Motor neuron (in vitro differentiated cells): Measurements from ENCODE around the gene UMODL1. TPM values are rescaled to one million over a fixed set of nuclear protein-coding genes. Genes with fewer than 3 reads are reported as not detected.

Experiments
- ATAC-seq, 8 experiments: fragments of 200-7000 bp; cut with Tn5 transposase; replicated peaks in 6 of 8; 2 replicates each; pipeline ENCODE4 v1.8.0; 2021; ENCODE audit warnings: mild to moderate bottlenecking in 8 of 8, moderate library complexity in 8 of 8
- H3K27ac ChIP-seq, 2 donors: fragments of 250-450 bp; sonication (Bioruptor Pico); 2 replicates each; pipeline ENCODE4 v1.9.0; 2021; ENCODE audit warnings: antibody characterized with exemption in 2 of 2, mild to moderate bottlenecking in 2 of 2, moderate library complexity in 1 of 2
- H3K4me1 ChIP-seq, 2 donors: fragments of 250-450 bp; sonication (Bioruptor Pico); replicated peaks in 1 of 2; 2 replicates each; pipeline ENCODE4 v1.6.1; 2021; ENCODE audit warnings: antibody characterized with exemption in 2 of 2, mild to moderate bottlenecking in 2 of 2, moderate library complexity in 1 of 2
- H3K4me3 ChIP-seq, 5 donors: fragments of 250-450 bp; sonication (Bioruptor Pico); 2 replicates each; pipeline ENCODE4 v1.9.0; 2021; ENCODE audit warnings: antibody characterized with exemption in 5 of 5, mild to moderate bottlenecking in 5 of 5, moderate library complexity in 4 of 5
- WGBS, 10 experiments: fragments of 450-650 bp; shearing (Covaris generic); methylation state at CpG; one replicate each; pipeline ENCODE4 v1.0.0; 2022; 5-methylcytosine and 5-hydroxymethylcytosine counted together
- in situ Hi-C, 9 experiments: fragments of 400-800 bp; cut with MboI; loops; one replicate each; pipeline ENCODE4 v1.15.0; 2021; ENCODE audit warnings: low sequenced_read_pairs in 9 of 9, low pct_unique_long_range_greater_than_20kb in 2 of 9; ENCODE audit not compliant: unreplicated experiment in 9 of 9
- total RNA-seq, 8 experiments: library from RNA; unstranded; fragments of 300-600 nt; gene quantifications; 2 replicates each; pipeline versions ENCODE4 v1.2.3 to v1.2.4, GENCODE V29; 2022

Gene UMODL1
- total RNA-seq, 8 experiments from 2014 or later, result 0.09 to 0.95 (median 0.31) TPM; not detected in 1

DNA sequence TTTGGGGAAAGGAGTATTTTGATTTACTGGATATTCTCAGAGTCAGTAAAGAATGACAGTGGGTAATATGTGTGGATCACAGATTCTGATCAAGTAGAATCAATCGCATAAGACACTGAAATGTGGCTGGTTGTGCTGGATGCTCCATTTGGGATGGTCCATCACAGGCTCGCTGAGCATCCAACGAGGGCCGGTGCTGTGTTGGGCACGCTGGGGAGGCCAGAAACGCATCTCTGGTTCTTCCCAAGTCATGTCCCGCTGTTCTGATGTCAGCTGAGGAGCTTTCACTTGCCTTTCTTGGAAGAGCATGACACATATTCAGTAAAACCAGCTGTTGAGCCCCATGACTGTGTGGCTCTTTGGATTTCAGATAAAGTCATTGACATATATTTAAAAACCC lies 72.0 kb downstream of the UMODL1 start:
- ATAC-seq, result no peak
- Histone ChIP-seq H3K27ac (no peak overlapping the region), H3K4me1 (peaks cover 4 to 5% of the 10 kb centered on the region in 2 donors), H3K4me3 (no peak overlapping the region)
- in situ Hi-C loops, result no loop called here
- WGBS, 10 experiments, result 73 to 100% (median 81%) methylated on average over 1 to 7 of the region's 7 CpGs; no CpG with 5 or more reads in 4 of the 10 experiments

DNA sequence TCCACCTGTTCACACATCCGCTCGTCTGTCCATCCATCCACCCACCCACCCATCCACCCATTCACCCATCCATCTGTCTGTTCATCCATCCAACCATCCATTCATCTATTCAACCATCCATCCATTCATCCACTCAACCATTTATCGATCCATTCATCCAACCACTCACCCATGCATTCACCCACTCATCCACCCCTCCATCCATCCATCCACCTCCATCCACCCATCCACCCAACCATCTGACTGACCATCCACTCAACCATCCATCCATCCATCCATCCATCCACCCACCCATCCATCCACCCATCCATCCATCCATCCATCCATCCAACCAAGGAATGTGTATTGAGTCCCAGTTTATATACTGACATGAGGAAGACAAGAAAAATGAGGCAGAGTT lies 73.1 kb downstream of the UMODL1 start:
- Histone ChIP-seq H3K27ac (no peak overlapping the region), H3K4me3 (no peak overlapping the region), H3K4me1 (peaks cover 4 to 5% of the 10 kb centered on the region in 2 donors)
- in situ Hi-C loops, result no loop called here
- WGBS, 10 experiments, result 40 to 88% (median 80%) methylated on average over 1 to 3 of the region's 3 CpGs; no CpG with 5 or more reads in 7 of the 10 experiments
- no peak for ATAC-seq

DNA sequence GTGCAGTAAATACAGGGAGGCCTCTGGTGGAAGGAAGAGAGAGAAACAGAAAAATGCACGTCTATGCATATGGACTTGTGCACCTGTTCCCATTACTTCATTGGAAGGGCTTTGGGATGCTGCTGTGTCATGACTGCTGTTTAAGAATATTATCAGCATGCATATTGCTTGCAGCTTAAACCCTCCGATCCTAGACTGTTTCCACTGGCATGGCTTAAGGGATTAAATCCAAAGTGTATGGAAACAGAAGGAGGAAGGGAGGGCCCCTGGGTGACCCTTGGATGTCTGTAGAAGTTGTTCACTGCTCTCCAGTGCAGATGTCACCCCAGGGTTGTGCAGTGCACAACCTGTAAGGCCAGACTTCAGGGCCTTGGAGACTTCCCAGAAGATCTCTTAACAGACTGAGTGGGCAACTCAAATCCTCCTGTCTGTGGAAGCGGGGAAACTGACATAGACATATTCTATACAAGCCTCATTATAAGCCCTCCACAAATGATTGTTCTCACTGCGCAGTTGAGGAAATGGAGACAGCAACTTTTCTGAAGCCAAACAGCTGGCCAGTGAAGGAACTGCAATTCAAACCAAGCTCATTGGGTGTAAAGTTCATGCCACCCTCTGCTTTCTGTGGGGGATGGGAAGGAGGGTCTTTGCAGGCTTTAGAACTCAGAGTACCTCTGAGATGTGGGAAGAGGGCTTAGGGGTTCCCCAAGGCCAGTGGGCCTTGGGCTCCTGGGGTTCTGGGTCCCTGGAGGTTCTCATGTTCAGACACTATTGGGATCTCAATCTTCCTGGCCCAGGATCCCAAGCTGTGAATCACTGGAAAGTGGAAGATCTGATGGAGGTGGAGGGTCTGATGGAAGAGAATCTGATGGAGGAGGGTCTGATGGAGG lies 73.8 kb downstream of the UMODL1 start:
- Histone ChIP-seq H3K4me3 (no peak overlapping the region), H3K27ac (no peak overlapping the region), H3K4me1 (peaks cover 4 to 5% of the 10 kb centered on the region in 2 donors)
- 0 to 100% (median 72%) methylated on average over 1 to 3 of the region's 4 CpGs; no CpG with 5 or more reads in 3 of the 10 experiments for WGBS, 10 experiments
- in situ Hi-C loops, result no loop called here
- peak in 3 of 8 experiments; percentile 5 to 13 (median 12) for ATAC-seq

DNA sequence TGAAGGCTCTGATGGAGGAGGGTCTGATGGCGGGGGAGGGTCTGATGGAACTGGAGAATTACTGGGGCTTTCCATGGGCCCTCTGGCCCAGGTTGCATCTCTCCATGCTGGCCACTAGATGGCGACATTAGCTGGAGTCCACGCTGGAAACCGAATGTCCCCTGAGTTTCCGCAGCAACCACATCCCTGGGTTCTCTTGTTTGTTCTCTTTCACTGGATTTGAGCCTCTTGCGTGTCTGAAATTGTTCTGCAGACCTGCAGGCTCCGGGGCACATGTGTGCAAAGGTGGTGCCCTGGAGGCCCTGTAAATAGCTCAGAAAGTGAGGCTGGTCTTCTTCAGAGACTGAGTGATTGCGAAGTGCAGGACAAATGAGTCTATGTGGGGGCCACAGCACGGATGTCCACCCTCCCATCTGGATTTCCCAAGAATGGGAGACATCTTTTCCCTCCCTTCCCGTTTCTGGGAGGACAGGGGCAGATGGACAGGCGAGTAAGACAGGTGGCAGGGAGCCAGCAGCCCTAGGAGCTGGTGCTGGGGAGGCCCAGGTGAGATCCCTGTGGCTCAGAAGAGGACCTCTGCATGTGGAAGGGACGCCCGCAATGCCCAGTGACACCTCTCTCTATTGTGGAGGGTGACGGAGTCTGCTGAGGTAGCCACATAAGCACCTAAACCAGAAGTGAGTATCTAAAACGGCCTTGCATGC lies 74.6 kb downstream of the UMODL1 start:
- in situ Hi-C loops, result no loop called here
- Histone ChIP-seq H3K4me1 (peaks cover 9 to 10% of the 10 kb centered on the region in 2 donors), H3K27ac (no peak overlapping the region), H3K4me3 (no peak overlapping the region)
- peak; percentile 76 to 90 (median 81) for ATAC-seq
- 0 to 70% (median 0%) methylated on average over 1 to 8 of the region's 15 CpGs; no CpG with 5 or more reads in 2 of the 10 experiments for WGBS, 10 experiments

DNA sequence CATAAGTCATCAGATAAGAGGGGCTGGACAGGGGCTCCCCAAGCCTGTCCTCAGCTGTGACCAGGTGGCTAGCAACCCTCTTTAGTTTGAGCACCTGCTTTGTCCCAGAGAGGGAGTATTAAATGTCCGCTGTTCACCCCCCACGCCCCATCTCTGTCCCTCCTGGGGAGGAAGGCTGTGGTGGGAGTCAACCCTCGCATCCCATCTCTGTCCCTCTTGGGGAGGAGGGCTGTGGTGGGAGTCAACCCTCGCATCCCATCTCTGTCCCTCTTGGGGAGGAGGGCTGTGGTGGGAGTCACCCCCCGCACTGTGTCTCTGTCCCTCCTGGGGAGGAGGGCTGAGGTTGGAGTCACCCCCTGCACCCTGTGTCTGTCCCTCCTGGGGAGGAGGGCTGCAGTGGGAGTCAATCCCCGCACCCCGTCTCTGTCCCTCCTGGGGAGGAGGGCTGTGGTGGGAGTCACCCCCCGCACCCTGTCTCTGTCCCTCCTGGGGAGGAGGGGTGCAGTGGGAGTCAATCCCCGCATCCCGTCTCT lies 75.2 kb downstream of the UMODL1 start:
- H3K4me3 ChIP-seq, result no peak overlapping the region
- in situ Hi-C loops, result no loop called here
- 100% methylated on average over 2 of the region's 10 CpGs; no CpG with 5 or more reads in 9 of the 10 experiments for WGBS, 10 experiments
- peaks cover 13 to 15% of the 10 kb centered on the region in 2 donors for H3K4me1 ChIP-seq
- H3K27ac ChIP-seq, result no peak overlapping the region
- ATAC-seq, result no peak

DNA sequence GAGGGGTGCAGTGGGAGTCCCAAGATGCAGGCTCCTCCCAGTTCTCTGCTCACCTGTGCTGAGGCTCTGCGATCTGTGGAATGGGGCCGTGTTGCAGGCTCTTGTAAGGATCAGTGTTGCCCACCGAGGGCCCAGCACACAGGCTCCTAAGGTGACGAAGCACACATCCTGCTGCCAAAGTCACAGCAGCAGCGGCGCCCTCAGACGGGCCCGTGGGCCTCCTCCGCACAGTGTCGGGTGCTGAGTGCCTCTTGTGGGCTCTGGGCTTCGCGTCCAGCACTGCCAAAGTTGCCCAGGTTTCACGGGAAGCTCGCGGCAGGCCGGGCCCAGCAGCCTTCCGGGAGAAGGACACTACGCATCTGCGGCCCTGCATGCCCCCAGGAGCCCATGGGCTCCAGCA lies 75.7 kb downstream of the UMODL1 start:
- Histone ChIP-seq H3K4me1 (peaks cover 13 to 15% of the 10 kb centered on the region in 2 donors), H3K4me3 (no peak overlapping the region), H3K27ac (no peak overlapping the region)
- whole genome bisulfite sequencing, 10 experiments, result 96% methylated on average over 5 of the region's 19 CpGs; no CpG with 5 or more reads in 9 of the 10 experiments
- ATAC-seq, result no peak
- in situ Hi-C loops, result no loop called here

DNA sequence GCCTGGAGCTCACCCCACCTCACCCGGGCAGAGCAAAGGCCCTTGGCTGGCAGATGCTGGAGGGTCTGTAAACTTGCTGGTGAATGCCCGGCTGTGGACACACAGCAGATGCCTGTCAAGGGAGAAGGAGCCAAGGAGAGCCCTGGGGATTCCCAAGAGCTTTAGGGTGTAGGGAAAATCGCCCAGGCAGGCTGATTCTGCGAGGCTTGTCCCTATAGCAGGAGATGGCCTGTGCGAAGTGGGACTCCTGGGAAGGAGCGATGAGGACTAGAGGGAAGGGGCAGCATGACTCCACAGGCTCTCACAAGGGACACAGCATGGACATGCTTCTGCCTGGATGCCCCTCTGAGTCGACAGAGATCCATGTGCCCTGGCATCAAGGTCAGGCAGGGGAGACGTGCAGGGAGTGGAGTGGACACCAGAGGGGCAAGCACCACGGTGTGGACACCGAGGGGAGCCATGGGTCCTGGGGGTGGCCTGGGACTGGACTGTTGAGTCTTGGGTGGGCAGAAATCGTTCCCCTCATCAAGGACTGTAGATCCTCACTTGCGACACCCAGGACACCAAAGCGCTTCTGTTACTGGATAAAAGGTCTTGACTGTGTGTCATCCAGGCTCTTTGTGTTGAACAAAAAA lies 76.4 kb downstream of the UMODL1 start:
- peaks cover 13 to 15% of the 10 kb centered on the region in 2 donors for H3K4me1 ChIP-seq
- ATAC-seq, result no peak
- 54 to 95% (median 79%) methylated on average over 2 to 5 of the region's 13 CpGs; no CpG with 5 or more reads in 5 of the 10 experiments for WGBS, 10 experiments
- in situ Hi-C loops, result no loop called here
- H3K27ac ChIP-seq, result no peak overlapping the region
- H3K4me3 ChIP-seq, result no peak overlapping the region

DNA sequence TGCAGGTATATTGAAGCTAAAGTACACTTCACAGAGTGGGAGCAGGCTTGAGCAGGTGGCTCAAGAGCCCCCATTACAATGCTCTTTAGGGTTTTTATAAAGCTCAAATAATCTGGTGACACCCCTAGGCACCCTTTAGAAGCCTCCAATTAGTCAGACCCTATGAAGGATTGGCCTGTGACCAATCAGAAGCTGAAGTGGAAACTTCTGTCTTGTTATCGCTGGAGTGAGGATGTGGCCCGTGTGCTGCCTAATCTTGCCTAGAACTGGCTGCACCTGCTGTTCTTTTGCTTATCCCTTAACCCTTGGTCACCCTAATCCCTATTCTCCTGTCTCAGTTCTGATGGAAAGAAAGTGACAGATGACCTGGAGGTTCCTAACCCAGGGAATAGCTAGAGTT lies 77.0 kb downstream of the UMODL1 start:
- H3K4me1 ChIP-seq, result peaks cover 13 to 15% of the 10 kb centered on the region in 2 donors
- no peak for ATAC-seq
- H3K4me3 ChIP-seq, result no peak overlapping the region
- H3K27ac ChIP-seq, result no peak overlapping the region
- in situ Hi-C loops, result no loop called here
- WGBS, 10 experiments, result 25 to 80% (median 46%) methylated on average over 1 to 2 of the region's 2 CpGs; no CpG with 5 or more reads in 6 of the 10 experiments

DNA sequence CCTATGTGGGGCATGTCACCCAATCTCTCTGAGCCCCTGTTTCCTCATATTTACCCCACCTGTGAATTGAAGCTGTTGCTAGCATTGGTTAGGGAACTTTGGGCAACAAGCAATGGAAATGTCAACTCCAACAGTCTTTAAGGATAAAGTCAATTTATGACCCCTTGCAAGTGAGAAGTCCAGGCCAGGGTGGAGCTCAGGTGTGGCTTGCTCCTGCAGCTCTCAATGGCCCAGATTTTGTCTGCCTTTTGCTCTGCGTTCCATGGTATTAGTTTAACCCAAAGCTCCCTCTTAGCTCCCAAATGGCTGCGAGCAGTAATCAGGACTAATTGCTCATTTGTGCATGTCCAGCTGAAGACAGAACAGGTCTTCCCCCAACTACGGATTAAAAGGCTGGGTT lies 77.5 kb downstream of the UMODL1 start:
- Histone ChIP-seq H3K4me1 (peaks cover 13 to 15% of the 10 kb centered on the region in 2 donors), H3K27ac (no peak overlapping the region), H3K4me3 (no peak overlapping the region)
- in situ Hi-C loops, result no loop called here
- ATAC-seq, result no peak
- WGBS, 10 experiments, result 48 to 100% (median 86%) methylated on average over 1 to 2 of the region's 3 CpGs; no CpG with 5 or more reads in 7 of the 10 experiments

DNA sequence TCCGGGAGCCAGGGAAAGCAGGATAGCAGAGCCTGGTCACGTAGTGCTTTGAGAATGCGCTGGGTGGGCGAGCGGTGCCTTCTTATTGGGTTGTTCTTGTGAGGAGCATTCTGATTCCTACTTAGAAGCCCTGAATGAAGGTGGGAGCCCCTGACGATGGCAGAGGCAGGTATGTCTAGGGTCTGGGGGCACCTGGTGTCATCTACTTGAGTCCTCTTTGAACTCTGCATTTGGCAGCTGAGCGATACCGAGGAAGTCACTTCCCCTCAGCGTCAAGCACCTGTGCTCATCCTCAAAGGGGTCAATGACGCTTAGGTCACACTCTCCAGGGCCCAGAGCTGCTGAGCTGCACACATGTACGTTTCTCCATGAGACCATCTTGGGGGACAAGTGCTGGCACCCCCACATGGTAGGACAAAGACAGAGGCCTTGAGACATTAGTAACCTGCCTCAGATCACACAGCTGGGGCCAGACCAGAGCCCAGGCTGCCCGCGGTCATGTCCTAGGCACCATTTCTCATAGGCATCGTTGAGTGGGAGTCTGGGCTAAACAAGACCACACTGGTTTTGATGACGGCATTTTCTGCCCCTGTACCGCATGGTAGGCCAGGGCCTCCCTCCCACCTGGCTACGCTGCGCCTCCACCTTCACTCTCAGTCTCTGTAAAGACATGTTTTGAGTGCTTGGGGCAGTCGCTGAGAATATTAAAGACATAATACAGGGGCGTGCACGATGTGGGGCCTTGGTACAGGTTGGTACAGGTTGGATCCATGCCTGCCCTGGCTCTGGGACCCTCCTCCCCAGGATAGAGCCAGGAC lies 78.7 kb downstream of the UMODL1 start:
- Histone ChIP-seq H3K4me3 (no peak overlapping the region), H3K4me1 (peaks cover 13 to 18% of the 10 kb centered on the region in 2 donors), H3K27ac (no peak overlapping the region)
- ATAC-seq, result no peak
- WGBS, 10 experiments, result 50 to 92% (median 86%) methylated on average over 2 to 13 of the region's 21 CpGs; no CpG with 5 or more reads in 2 of the 10 experiments
- in situ Hi-C loops, result loop anchor here in 1 of 9 experiments (25.0 kb wide), 1 partner anchor 287 kb away; no protein-coding TSS in a partner anchor

DNA sequence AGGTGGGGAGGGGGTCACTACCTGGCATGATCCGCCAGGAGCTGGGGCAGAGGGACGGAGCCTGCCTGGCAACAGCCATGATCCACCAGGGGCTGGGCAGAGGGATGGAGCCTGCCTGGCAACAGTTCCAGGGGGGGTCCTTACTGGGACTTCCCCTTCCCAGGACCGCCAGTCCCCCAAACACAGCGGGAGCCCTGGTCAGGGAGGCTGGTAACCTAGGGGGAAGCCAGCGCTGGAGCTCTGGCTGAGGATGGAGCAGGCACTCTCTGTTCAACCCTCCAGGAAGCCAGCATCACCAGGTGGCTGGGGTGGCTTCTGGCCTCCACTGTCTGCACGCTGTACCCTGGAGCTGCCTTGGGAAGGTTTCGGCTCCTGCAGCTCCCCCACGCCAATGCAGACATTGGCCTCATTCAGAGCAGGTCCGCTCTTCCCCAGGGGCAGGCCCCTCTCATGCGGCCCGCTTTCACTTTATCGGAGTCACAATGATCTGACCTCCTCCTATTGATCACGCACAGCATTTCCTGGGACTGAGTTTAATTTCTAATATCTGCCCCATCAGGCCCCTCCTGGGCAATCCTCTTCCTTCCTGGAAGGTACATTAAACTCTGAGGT lies 79.5 kb downstream of the UMODL1 start:
- in situ Hi-C loops, result loop anchor here in 1 of 9 experiments (25.0 kb wide), 1 partner anchor 287 kb away; no protein-coding TSS in a partner anchor
- no peak overlapping the region for H3K4me3 ChIP-seq
- peak overlapping the region in 1 of 2 donors; percentile 53 for H3K27ac ChIP-seq
- peak in 4 of 8 experiments; percentile 2 to 32 (median 8) for ATAC-seq
- H3K4me1 ChIP-seq, result peaks cover 13 to 21% of the 10 kb centered on the region in 2 donors
- WGBS, 10 experiments, result 33 to 85% (median 60%) methylated on average over 1 to 7 of the region's 13 CpGs; no CpG with 5 or more reads in 5 of the 10 experiments
